Endothelial cell of coronary artery (primary cell): Measurements from ENCODE around the gene TSSK1B. TPM values are rescaled to one million over a fixed set of nuclear protein-coding genes. Genes with fewer than 3 reads are reported as not detected.

ENCODE experiments used
- total RNA-seq: library from RNA; depleted of rRNA; stranded (reverse); fragments of >200 nt; gene quantifications from 2 replicates; pipeline ENCODE4 v1.2.3, GENCODE V29; 2014

TSSK1B gene, protein sequence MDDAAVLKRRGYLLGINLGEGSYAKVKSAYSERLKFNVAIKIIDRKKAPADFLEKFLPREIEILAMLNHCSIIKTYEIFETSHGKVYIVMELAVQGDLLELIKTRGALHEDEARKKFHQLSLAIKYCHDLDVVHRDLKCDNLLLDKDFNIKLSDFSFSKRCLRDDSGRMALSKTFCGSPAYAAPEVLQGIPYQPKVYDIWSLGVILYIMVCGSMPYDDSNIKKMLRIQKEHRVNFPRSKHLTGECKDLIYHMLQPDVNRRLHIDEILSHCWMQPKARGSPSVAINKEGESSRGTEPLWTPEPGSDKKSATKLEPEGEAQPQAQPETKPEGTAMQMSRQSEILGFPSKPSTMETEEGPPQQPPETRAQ
- total RNA-seq: 0.09 TPM in 1 of 2 replicates, not detected in the other

GRCh38 chr5:113434889-113435288, at the start of gene TSSK1B:
TSS of gene TSSK1B (minus strand) at chr5:113434989. CDS start at chr5:113434839, 150 bp downstream.

Other genes with a start within 250 kb of the TSSK1B start
- 52.1 and 74.6 TPM in 2 replicates for gene MCC, start 53.5 kb upstream of the TSSK1B start, total RNA-seq
- gene YTHDC2, start 78.7 kb upstream of the TSSK1B start, total RNA-seq: 25.1 and 34.4 TPM in 2 replicates